OCI-LY3 (cell line): ENCODE measurements around the gene JUND.

Experiments used
- H2AFZ ChIP-seq: fragments of 200-600, 300-600 bp; shearing (Covaris generic); 2 replicates; pipeline ENCODE4 v1.6.0; 2014; ENCODE audit warnings: antibody characterized with exemption, low read depth, low read length
- H3K27ac ChIP-seq: fragments of 200-600, 300-600 bp; sonication (generic); 2 replicates; pipeline ENCODE4 v1.5.1; 2014; ENCODE audit warnings: mild to moderate bottlenecking, low read length, moderate library complexity, mixed read lengths
- H3K27me3 ChIP-seq: fragments of 200-600, 300-600 bp; sonication (generic); 2 replicates; pipeline ENCODE4 v1.6.1; 2014; ENCODE audit warnings: low read depth, low read length, mixed read lengths
- H3K36me3 ChIP-seq: fragments of 200-600, 300-600 bp; sonication (generic); replicated peaks from 2 replicates; pipeline ENCODE3; 2014; ENCODE audit warnings: low read depth, low read length, mixed read lengths
- H3K4me1 ChIP-seq: fragments of 300-600, 200-600 bp; sonication (generic); 2 replicates; pipeline ENCODE4 v1.6.1; 2014; ENCODE audit warnings: low read length, mixed read lengths
- H3K4me2 ChIP-seq: fragments of 200-600, 300-600 bp; sonication (generic); 2 replicates; pipeline ENCODE4 v1.6.1; 2014; ENCODE audit warnings: low read length, mixed read lengths
- H3K4me3 ChIP-seq: fragments of 300-600, 200-600 bp; sonication (generic); 2 replicates; pipeline ENCODE4 v1.5.1; 2014; ENCODE audit warnings: antibody characterized with exemption, mild to moderate bottlenecking, low read length, moderate library complexity
- H3K79me2 ChIP-seq: fragments of 300-600, 200-600 bp; shearing (Covaris generic); 2 replicates; pipeline ENCODE4 v1.6.1; 2014; ENCODE audit warnings: mild to moderate bottlenecking, low read length, mixed read lengths
- H3K9ac ChIP-seq: fragments of 300-600, 200-600 bp; shearing (Covaris generic); 2 replicates; pipeline ENCODE4 v1.6.0; 2014; ENCODE audit warnings: mild to moderate bottlenecking, low read length, moderate library complexity
- H3K9me3 ChIP-seq: fragments of 200-600, 300-600 bp; shearing (Covaris generic); 2 replicates; pipeline ENCODE4 v1.6.1; 2014; ENCODE audit warnings: low read length, mixed read lengths; ENCODE audit not compliant: insufficient read depth
- H4K20me1 ChIP-seq: fragments of 200-600, 300-600 bp; sonication (generic); 2 replicates; pipeline ENCODE4 v1.6.1; 2016; ENCODE audit warnings: low read length, mixed read lengths; ENCODE audit not compliant: insufficient read depth
- CTCF ChIP-seq: fragments of 200-600, 300-600 bp; sonication (generic); IDR thresholded peaks from 2 replicates; pipeline ENCODE4 v1.5.1; 2014; ENCODE audit warnings: antibody characterized with exemption, low read length, low read depth
- EZH2phosphoT487 ChIP-seq: fragments of 200-600 bp; shearing (Covaris generic); IDR thresholded peaks from 2 replicates; pipeline ENCODE4 v1.6.1; 2018; ENCODE audit warnings: antibody characterized with exemption, mixed run types, low read depth

The JUND gene

GRCh38 chr19:18307271-18307681, 25.9 kb upstream of the JUND start:
- no peaks in the 10 kb centered on the region for H3K27me3 ChIP-seq
- H3K9me3 ChIP-seq = no peaks in the 10 kb centered on the region
- H2AFZ ChIP-seq = no peak overlapping the region
- peak overlapping the region; percentile 83 for H3K4me2 ChIP-seq
- no peak for TF ChIP-seq EZH2phosphoT487
- TF ChIP-seq CTCF = peak; percentile 24
- H3K79me2 ChIP-seq = no peaks in the 10 kb centered on the region
- peaks cover 52% of the 10 kb centered on the region for H3K4me1 ChIP-seq
- H3K36me3 ChIP-seq = peaks cover 22% of the 10 kb centered on the region
- H3K27ac ChIP-seq = peak overlapping the region; percentile 22
- H3K4me3 ChIP-seq = no peak overlapping the region
- H4K20me1 ChIP-seq = no peaks in the 10 kb centered on the region
- no peak overlapping the region; the same call in 1 of the 2 replicates for H3K9ac ChIP-seq

GRCh38 chr19:18306888-18307260, 25.5 kb upstream of the JUND start:
- peak overlapping the region; percentile 22 for H3K27ac ChIP-seq
- no peak overlapping the region for H3K4me3 ChIP-seq
- TF ChIP-seq CTCF (no peak), EZH2phosphoT487 (no peak)
- no peaks in the 10 kb centered on the region for H4K20me1 ChIP-seq
- peaks cover 52% of the 10 kb centered on the region for H3K4me1 ChIP-seq
- peak overlapping the region; percentile 10; the same call in 1 of the 2 replicates for H3K9ac ChIP-seq
- H2AFZ ChIP-seq = no peak overlapping the region
- peaks cover 18% of the 10 kb centered on the region for H3K36me3 ChIP-seq
- H3K79me2 ChIP-seq = no peaks in the 10 kb centered on the region
- no peaks in the 10 kb centered on the region for H3K9me3 ChIP-seq
- peak overlapping the region; percentile 83 for H3K4me2 ChIP-seq
- no peaks in the 10 kb centered on the region for H3K27me3 ChIP-seq

GRCh38 chr19:18306209-18306887, 24.9 kb upstream of the JUND start:
- peaks cover 52% of the 10 kb centered on the region for H3K4me1 ChIP-seq
- no peaks in the 10 kb centered on the region for H3K9me3 ChIP-seq
- H2AFZ ChIP-seq = no peak overlapping the region
- peak overlapping the region; percentile 83 for H3K4me2 ChIP-seq
- peak overlapping the region; percentile 10; the same call in 1 of the 2 replicates for H3K9ac ChIP-seq
- H3K79me2 ChIP-seq = no peaks in the 10 kb centered on the region
- no peak overlapping the region for H3K4me3 ChIP-seq
- H3K27ac ChIP-seq = peak overlapping the region; percentile 82
- no peaks in the 10 kb centered on the region for H4K20me1 ChIP-seq
- TF ChIP-seq CTCF (no peak), EZH2phosphoT487 (no peak)
- peaks cover 17% of the 10 kb centered on the region for H3K36me3 ChIP-seq
- H3K27me3 ChIP-seq = no peaks in the 10 kb centered on the region

GRCh38 chr19:18304458-18305310, 23.3 kb upstream of the JUND start:
- Histone ChIP-seq H3K27ac (peak overlapping the region; percentile 82), H3K4me1 (peaks cover 52% of the 10 kb centered on the region)

More at GRCh38 chr19:18304458-18305310, 23.3 kb upstream of the JUND start:
- Histone ChIP-seq H3K9ac (peak overlapping the region; percentile 72), H3K36me3 (peaks cover 17% of the 10 kb centered on the region), H3K4me3 (peak overlapping the region; percentile 73), H3K4me2 (peak overlapping the region; percentile 83), H2AFZ (peak overlapping the region; percentile 4; the same call in 1 of the 2 replicates), H3K79me2 (no peaks in the 10 kb centered on the region), H3K27me3 (no peaks in the 10 kb centered on the region), H3K9me3 (no peaks in the 10 kb centered on the region), H4K20me1 (no peaks in the 10 kb centered on the region)
- TF ChIP-seq CTCF = no peak
- no peak for TF ChIP-seq EZH2phosphoT487
